NCI-H2171 (cell line): ENCODE measurements around the gene NSUN7.
A peak's percentile ranks its signal among the peaks of the same experiment; 100 is the strongest.
"Not testable (repeated sequence)": the region's sequence is repeated elsewhere in the genome, so short reads cannot be mapped to it uniquely, and the experiment has no call there.

Experiments used
- DNase-seq: peaks from one replicate; lab custom pipeline; 2025; lab: John Stamatoyannopoulos, UW

NSUN7 gene

GRCh38 chr4:40749717-40750460, at the start of gene NSUN7:
Gene NSUN7 (plus strand): TSS chr4:40749955. CDS start chr4:40750694, 739 bp downstream.
- peak; percentile 51 for DNase-seq

GRCh38 chr4:40702137-40702799, 47.5 kb upstream of the NSUN7 start:
- no peak for DNase-seq

GRCh38 chr4:40702800-40703151, 47.0 kb upstream of the NSUN7 start:
- no peak for DNase-seq

- DNase-seq = no peak
These were observed 45.7 kb upstream of the NSUN7 start for GRCh38 chr4:40704073-40704472.

GRCh38 chr4:40710484-40711254, 39.1 kb upstream of the NSUN7 start:
- DNase-seq = no peak

- not testable (repeated sequence) for DNase-seq
These were observed 36.8 kb upstream of the NSUN7 start for GRCh38 chr4:40713001-40713400.

- DNase-seq = no peak
These were observed 36.0 kb upstream of the NSUN7 start for GRCh38 chr4:40713798-40714197.

- DNase-seq = no peak
These were observed 31.2 kb upstream of the NSUN7 start for GRCh38 chr4:40718586-40718985.

- no peak for DNase-seq
These were observed 30.6 kb upstream of the NSUN7 start for GRCh38 chr4:40719008-40719623.

GRCh38 chr4:40720351-40720750, 29.4 kb upstream of the NSUN7 start:
- no peak for DNase-seq

GRCh38 chr4:40720916-40721315, 28.8 kb upstream of the NSUN7 start:
- no peak for DNase-seq

GRCh38 chr4:40721730-40722171, 28.0 kb upstream of the NSUN7 start:
- DNase-seq = no peak

- DNase-seq = no peak
These were observed 27.1 kb upstream of the NSUN7 start for GRCh38 chr4:40722576-40723161.

- no peak for DNase-seq
These were observed 26.0 kb upstream of the NSUN7 start for GRCh38 chr4:40723728-40724127.

GRCh38 chr4:40728333-40728732, 21.4 kb upstream of the NSUN7 start:
- no peak for DNase-seq

GRCh38 chr4:40729555-40729954, 20.2 kb upstream of the NSUN7 start:
- no peak for DNase-seq

GRCh38 chr4:40730091-40730679, 19.6 kb upstream of the NSUN7 start:
- DNase-seq = no peak

- no peak for DNase-seq
These were observed 18.4 kb upstream of the NSUN7 start for GRCh38 chr4:40731361-40731760.

GRCh38 chr4:40731792-40732245, 17.9 kb upstream of the NSUN7 start:
- DNase-seq = no peak

- no peak for DNase-seq
These were observed 16.0 kb upstream of the NSUN7 start for GRCh38 chr4:40733752-40734151.

- DNase-seq = no peak
These were observed 15.3 kb upstream of the NSUN7 start for GRCh38 chr4:40734497-40734896.

- DNase-seq = peak; percentile 18
These were observed 12.8 kb upstream of the NSUN7 start for GRCh38 chr4:40736910-40737309.
